NCI-H146 treated with DMSO at 0.1 percent for 48 hours (cell line): ENCODE results near the gene THAP7.

ENCODE experiments used
- DNase-seq: peaks from one replicate; lab custom pipeline; 2025; ENCODE audit not compliant: unreplicated experiment; lab: John Stamatoyannopoulos, UW

THAP7 gene

GRCh38 chr22:20949698-20950183 is 52.2 kb downstream of the THAP7 start:
- no peak for DNase-seq
